Choroid plexus epithelial cell (primary cell): Measurements from ENCODE around the gene PDGFRA.

ENCODE experiments used
- DNase-seq: peaks from one replicate; pipeline ENCODE4 v3.0.0-alpha.2; 2010; ENCODE audit warnings: low read depth
- H3K4me3 ChIP-seq: 2 replicates; pipeline ENCODE4 v1.5.1; 2011; ENCODE audit warnings: low read depth, mild to moderate bottlenecking, control low read depth, low read length, moderate library complexity
- TF ChIP-seq, protein P1 (sequence below): conservative IDR thresholded peaks from 2 replicates; pipeline ENCODE4 v1.5.1; 2011; ENCODE audit warnings: low read depth, mild to moderate bottlenecking, control low read depth, inconsistent platforms, low read length, moderate library complexity

Gene PDGFRA

DNA sequence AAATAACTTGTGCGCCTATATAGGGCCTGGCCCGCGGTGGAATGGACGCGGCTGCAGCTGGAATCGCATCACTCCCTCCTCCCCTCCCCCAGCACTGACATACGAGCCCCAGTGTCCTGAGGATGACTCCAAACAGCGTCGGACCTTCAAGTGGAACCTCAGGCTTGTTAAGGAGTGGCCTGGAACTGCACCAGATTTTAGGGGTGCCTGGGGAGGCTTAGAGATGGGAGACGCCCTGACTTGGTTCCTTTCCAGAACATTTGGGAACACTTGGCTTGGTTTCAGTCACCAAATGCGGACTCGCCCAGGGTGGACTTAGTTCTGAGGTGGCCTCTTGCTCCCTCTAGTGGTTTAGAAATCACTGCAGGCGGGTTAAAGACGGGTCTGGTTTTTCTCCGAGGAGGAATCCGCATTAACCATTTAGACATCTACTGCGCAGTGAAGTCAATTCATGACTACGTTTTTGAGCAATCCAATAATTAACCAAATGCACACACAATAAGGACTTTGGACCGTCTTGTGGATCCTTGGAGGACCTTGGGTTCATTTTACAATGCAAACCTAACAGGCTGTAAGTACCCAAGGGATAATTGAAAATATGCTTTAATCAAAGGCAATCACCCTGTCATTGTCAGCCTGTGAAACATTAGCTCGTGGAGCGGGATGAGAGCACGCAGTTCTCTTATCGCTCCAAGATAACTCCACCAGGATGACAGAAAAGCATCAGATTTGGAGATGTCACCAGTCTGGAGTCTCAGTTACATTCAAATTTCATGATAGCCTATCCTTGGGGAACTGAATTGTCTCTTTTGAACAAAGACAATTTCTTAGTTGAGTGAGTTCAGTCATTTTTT, 11.2 kb upstream of the PDGFRA start:
- TF ChIP-seq, protein P1, sequence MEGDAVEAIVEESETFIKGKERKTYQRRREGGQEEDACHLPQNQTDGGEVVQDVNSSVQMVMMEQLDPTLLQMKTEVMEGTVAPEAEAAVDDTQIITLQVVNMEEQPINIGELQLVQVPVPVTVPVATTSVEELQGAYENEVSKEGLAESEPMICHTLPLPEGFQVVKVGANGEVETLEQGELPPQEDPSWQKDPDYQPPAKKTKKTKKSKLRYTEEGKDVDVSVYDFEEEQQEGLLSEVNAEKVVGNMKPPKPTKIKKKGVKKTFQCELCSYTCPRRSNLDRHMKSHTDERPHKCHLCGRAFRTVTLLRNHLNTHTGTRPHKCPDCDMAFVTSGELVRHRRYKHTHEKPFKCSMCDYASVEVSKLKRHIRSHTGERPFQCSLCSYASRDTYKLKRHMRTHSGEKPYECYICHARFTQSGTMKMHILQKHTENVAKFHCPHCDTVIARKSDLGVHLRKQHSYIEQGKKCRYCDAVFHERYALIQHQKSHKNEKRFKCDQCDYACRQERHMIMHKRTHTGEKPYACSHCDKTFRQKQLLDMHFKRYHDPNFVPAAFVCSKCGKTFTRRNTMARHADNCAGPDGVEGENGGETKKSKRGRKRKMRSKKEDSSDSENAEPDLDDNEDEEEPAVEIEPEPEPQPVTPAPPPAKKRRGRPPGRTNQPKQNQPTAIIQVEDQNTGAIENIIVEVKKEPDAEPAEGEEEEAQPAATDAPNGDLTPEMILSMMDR = peak; percentile 96
- DNase-seq = peak; percentile 88
- peak overlapping the region; percentile 60 for H3K4me3 ChIP-seq

DNA sequence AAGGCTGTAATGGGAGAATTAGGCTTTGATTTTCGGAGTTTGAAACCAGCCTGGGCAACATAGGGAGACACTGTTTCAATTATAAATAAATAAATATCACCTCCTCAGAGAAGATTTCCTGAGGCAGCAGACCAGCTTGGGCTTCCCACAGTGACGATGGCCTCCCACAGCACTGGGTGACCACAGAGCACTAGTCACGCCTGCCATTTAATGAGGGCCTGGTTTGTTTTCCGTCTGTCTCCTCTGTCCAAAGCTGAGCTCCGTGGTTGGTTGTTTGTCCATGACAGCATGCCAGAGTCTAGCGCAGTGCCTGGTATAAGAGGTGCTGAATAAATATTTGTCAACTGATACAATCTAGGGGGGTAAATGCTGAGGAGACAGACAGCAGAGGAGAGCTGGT, 10.4 kb upstream of the PDGFRA start:
- no peak for DNase-seq
- TF ChIP-seq, protein P1 = no peak
- H3K4me3 ChIP-seq = no peak overlapping the region

DNA sequence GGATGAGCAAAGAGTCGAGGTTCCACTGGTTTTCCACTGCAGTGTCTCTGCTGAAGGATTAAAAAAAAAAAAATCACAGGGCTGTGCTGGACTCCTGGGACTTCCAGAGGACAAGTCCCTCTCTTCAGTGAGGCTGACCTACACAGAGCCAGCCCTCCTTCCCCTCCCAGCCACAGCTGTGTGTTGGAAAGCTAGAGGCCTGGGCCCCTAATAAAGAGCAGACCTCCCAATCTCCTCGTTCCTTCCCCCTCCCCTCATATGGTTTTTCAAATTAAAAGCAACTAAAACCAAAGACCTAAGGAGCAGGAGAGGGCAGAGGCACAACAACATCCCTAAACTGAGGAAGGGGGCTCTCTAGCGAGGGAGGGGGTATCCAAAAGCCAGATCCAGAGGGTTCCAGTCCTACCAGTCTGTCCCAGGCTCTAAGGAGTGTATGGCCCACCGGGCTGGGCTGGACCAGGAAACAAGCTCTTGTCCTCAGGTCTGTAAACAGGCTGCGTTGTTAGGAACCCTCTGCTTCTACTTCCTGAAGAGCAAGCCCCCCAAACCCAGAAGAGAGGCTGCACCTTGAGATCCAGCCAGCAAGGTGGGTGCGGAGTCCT, 4.0 kb upstream of the PDGFRA start:
- no peak for DNase-seq
- TF ChIP-seq, protein P1 = no peak
- H3K4me3 ChIP-seq = no peak overlapping the region

DNA sequence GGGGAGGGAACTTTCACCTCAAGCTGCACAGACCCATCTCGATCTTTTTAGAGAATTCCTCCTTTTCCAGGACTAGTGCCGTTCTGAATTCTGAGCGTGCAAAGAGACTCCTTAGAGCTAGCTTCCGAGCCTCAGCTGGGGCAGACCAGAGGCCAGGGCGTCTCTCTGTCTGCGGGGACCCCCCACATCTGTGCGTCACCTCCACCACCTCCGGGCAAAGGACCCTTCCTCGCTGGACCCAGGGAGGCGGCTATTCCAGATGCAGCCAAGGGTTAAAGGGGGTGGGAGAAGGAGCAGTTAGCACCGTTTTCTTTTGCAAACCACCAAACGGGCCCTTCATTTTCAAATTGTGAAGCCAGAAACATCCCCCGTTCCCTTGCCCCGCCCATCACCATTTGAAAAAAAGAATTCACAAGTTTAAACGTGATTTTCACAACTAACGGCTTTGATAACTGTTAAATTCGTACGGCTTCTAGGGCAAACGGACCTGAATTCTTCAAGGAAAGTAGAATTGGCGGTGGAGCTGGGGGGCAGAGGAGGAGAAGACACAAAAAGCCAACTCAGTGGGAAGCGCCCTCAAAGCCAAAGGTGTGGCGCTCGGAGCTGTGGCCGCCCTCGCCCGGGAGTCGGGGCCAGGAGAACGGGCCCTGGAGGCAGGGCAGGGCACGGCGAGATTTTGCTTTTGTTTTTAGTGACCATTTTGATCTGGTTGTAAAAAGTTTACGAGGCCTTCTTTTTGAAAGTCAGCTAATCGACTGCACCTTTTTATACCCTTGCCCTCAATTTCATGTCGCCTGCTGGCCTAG, 3.3 kb upstream of the PDGFRA start:
- H3K4me3 ChIP-seq = peak overlapping the region; percentile 87
- TF ChIP-seq, protein P1 = no peak
- peak; percentile 45 for DNase-seq

DNA sequence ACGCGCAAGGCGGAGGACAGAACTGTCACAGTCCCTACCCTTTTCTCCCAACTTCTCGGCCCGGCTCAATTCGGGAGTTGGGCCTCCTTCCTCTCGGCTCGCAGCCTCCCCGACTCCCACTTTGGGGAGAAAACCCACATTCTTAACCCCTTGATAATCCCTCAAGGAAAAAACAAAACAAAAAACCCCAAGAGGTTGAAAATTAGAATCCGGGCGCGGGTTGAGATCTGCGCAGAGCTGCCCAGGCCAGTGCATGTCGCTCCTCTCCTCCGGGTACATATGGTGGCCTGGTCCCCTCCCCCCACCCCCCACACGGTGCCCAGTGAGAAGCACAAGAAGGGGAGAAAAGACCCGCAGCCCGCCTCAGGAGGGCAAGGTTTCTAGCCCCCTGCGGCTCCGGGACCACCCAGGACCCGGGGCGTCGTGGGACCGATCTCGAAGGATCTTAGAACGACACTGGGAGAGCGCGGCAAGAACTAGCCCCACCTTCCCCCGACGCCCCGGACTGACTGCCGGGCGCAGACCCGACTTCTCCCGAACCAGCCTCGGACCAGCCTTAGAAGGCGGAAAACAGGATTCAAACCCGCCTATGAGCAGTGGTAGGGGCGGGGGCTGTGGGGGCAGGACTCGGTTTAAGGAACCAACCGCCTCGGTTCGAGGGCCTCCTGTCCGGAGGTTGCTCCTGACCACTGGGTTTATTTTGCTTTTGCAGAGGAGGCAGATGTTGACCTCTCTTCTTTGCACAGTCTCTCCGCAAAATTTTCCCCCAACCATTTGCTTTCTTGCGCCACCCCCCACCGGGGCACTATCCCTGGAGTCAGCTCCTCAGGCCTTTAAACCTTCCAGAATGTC, 2.5 kb upstream of the PDGFRA start:
- DNase-seq = peak; percentile 89
- TF ChIP-seq, protein P1 = no peak
- peak overlapping the region; percentile 87 for H3K4me3 ChIP-seq
